Inferior parietal cortex (tissue), 1 donor: ENCODE results near the gene RAD51AP1.
A peak's percentile ranks its signal among the peaks of the same experiment; 100 is the strongest.

Source experiments
- DNase-seq: peaks from one replicate; pipeline ENCODE4 v3.0.0-alpha.2; 2016; ENCODE audit errors: extremely low spot score

The RAD51AP1 gene

GRCh38 chr12:4545195-4545594, 6.5 kb downstream of the RAD51AP1 start:
- no peak for DNase-seq

GRCh38 chr12:4552191-4552590, 13.5 kb downstream of the RAD51AP1 start:
- no peak for DNase-seq

- DNase-seq: no peak
These were observed 15.3 kb downstream of the RAD51AP1 start for GRCh38 chr12:4553943-4554342.

- no peak for DNase-seq
These were observed 17.1 kb downstream of the RAD51AP1 start for GRCh38 chr12:4555804-4556203.

- DNase-seq: no peak
These were observed 18.2 kb downstream of the RAD51AP1 start for GRCh38 chr12:4556735-4557530.

- DNase-seq: no peak
These were observed 18.9 kb downstream of the RAD51AP1 start for GRCh38 chr12:4557586-4557985.

GRCh38 chr12:4558171-4558570, 19.5 kb downstream of the RAD51AP1 start:
- DNase-seq: no peak

GRCh38 chr12:4562034-4562657, 23.5 kb downstream of the RAD51AP1 start, which contains the start of gene DYRK4:
TSS of gene DYRK4 (plus strand) at chr12:4562208. CDS start at chr12:4562246, 38 bp downstream.
- DNase-seq: peak; percentile 62

- DNase-seq: no peak
These were observed 24.6 kb downstream of the RAD51AP1 start for GRCh38 chr12:4563336-4563735.

- peak; percentile 5 for DNase-seq
These were observed 26.1 kb downstream of the RAD51AP1 start for GRCh38 chr12:4564818-4565217.

- DNase-seq: no peak
These were observed 27.8 kb downstream of the RAD51AP1 start for GRCh38 chr12:4566474-4566873.

GRCh38 chr12:4567073-4567881, 28.6 kb downstream of the RAD51AP1 start:
- DNase-seq: peak; percentile 14

- no peak for DNase-seq
These were observed 30.6 kb downstream of the RAD51AP1 start for GRCh38 chr12:4569261-4569660.

- no peak for DNase-seq
These were observed 34.0 kb downstream of the RAD51AP1 start for GRCh38 chr12:4572680-4573079.

GRCh38 chr12:4579305-4580102, 40.8 kb downstream of the RAD51AP1 start:
- DNase-seq: peak; percentile 5

- DNase-seq: no peak
These were observed 41.6 kb downstream of the RAD51AP1 start for GRCh38 chr12:4580281-4580688.

GRCh38 chr12:4584281-4584680, 45.6 kb downstream of the RAD51AP1 start:
- no peak for DNase-seq

GRCh38 chr12:4584896-4585295, 46.2 kb downstream of the RAD51AP1 start:
- DNase-seq: no peak

- no peak for DNase-seq
These were observed 47.8 kb downstream of the RAD51AP1 start for GRCh38 chr12:4586500-4586899.

GRCh38 chr12:4587108-4587507, 48.4 kb downstream of the RAD51AP1 start:
- no peak for DNase-seq

- DNase-seq: no peak
These were observed 50.2 kb downstream of the RAD51AP1 start for GRCh38 chr12:4588916-4589315.

- DNase-seq: no peak
These were observed 51.3 kb downstream of the RAD51AP1 start for GRCh38 chr12:4589941-4590340.
